ENCODE results near the gene HS3ST5. TPM values are rescaled to one million over a fixed set of nuclear protein-coding genes. Genes with fewer than 3 reads are reported as not detected.

The HS3ST5 gene
- polyA plus RNA-seq, 3 donors = not detected

DNA sequence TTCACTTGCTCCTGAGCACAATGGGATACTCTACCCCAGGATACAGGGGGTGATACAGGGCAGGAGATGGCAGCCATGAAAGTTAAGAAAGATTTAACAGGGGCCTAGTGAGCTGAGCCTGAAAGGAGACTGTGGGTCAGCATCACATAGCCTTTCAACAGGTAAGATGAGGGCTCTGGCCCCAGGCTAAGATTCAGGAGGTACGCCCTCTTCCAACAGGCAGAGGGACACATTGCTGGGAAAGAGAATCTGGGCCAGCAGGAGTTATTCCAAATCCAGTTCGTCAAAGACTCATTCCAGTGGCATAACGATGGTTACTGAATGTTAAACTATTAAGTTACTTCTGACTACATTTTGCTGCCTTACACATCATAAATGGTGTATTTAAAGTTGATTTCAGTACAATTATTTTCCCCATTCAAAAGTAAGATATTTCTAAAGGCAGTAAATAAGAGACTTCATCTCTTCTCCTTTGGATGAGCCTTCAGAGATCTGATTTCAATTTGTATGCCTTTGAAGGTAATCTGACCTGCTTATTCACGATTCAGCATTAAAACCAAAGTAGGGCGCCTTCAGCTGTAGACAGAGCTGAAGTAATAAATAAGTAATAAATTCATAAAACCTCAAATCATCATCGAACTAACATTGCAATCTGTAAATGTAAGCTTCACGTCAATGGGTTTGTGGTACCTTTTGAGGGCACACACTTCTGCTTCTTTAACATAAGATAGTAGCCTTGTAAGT lies 62.4 kb downstream of the HS3ST5 start:
- Histone ChIP-seq H3K4me3 (replicated peaks in 1 of 3; ENCODE audit: low read depth in 2 of 3, low read length in 3 of 3) (no peak overlapping the region), H3K9me3 (replicated peaks in 1 of 2; ENCODE audit: control insufficient read depth in 1 of 2, insufficient read depth in 1 of 2, low read length in 2 of 2) (no peaks in the 10 kb centered on the region), H3K9ac (ENCODE audit: insufficient read depth, low read length, poor library complexity, severe bottlenecking) (no peak overlapping the region), H3K27ac (ENCODE audit: low read depth in 1 of 2, low read length in 2 of 2) (no peak overlapping the region), H3K4me2 (replicated peaks; ENCODE audit: extremely low read depth, low read length, poor library complexity, severe bottlenecking) (no peak overlapping the region), H4K20me1 (ENCODE audit: insufficient read depth, low read length) (no peaks in the 10 kb centered on the region), H3K27me3 (ENCODE audit: control insufficient read depth in 2 of 2, insufficient read depth in 2 of 2, low read length in 2 of 2) (no peaks in the 10 kb centered on the region), H3K36me3 (replicated peaks in 1 of 2; ENCODE audit: control insufficient read depth in 1 of 2, insufficient read depth in 2 of 2, low read length in 2 of 2) (no peaks in the 10 kb centered on the region), H3K79me2 (ENCODE audit: insufficient read depth, low read length) (no peaks in the 10 kb centered on the region), H2AFZ (ENCODE audit: insufficient read depth, low read depth, low read length, poor library complexity, severe bottlenecking) (no peak overlapping the region), H3K4me1 (ENCODE audit: control insufficient read depth in 1 of 2, insufficient read depth in 2 of 2, low read length in 2 of 2) (no peaks in the 10 kb centered on the region)
- Mint-ChIP-seq H3K36me3 (no peaks in the 10 kb centered on the region), H3K4me3 (no peak overlapping the region), H3K4me1 (no peaks in the 10 kb centered on the region), H3K27ac (no peak overlapping the region), H3K27me3 (ENCODE audit: low read depth in 3 of 3) (peaks cover 0 to 3% (median 2%) of the 10 kb centered on the region in 3 donors), H3K9me3 (peaks cover 0 to 1% (median 0%) of the 10 kb centered on the region in 7 donors)
- TF ChIP-seq, protein P1, sequence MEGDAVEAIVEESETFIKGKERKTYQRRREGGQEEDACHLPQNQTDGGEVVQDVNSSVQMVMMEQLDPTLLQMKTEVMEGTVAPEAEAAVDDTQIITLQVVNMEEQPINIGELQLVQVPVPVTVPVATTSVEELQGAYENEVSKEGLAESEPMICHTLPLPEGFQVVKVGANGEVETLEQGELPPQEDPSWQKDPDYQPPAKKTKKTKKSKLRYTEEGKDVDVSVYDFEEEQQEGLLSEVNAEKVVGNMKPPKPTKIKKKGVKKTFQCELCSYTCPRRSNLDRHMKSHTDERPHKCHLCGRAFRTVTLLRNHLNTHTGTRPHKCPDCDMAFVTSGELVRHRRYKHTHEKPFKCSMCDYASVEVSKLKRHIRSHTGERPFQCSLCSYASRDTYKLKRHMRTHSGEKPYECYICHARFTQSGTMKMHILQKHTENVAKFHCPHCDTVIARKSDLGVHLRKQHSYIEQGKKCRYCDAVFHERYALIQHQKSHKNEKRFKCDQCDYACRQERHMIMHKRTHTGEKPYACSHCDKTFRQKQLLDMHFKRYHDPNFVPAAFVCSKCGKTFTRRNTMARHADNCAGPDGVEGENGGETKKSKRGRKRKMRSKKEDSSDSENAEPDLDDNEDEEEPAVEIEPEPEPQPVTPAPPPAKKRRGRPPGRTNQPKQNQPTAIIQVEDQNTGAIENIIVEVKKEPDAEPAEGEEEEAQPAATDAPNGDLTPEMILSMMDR (IDR thresholded peaks at IDR 0.05) = no peak
- intact Hi-C loops (cut with micrococcal nuclease) = no loop called here
- no peak for DNase-seq
- WGBS (ENCODE audit: insufficient coverage) = 100% methylated on average over 1 of the region's 7 CpGs

DNA sequence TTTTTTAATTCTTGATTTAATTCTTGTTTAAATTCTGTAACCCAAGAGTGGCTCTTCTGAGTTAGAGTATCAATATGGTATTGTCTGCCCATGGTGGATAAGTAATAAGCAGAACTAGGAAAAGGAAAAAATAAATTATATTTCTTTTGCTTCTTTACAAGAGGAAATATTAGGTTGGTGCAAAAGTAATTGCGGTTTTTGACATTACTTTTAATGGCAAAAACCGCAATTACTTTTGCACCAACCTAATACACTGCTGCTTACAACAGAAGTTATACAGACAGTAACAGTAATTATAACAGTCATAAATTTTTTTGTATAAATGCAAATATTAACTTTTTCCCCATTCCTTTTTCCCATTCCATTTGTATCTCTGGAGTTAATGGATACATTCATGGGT lies 65.6 kb downstream of the HS3ST5 start:
- no peak overlapping the region for H3K27ac Mint-ChIP-seq
- H3K9me3 ChIP-seq (replicated peaks in 1 of 2; ENCODE audit: control insufficient read depth in 1 of 2, insufficient read depth in 1 of 2, low read length in 2 of 2) = no peaks in the 10 kb centered on the region
- intact Hi-C loops (cut with micrococcal nuclease) = no loop called here
- no peaks in the 10 kb centered on the region for H3K36me3 ChIP-seq (replicated peaks in 1 of 2; ENCODE audit: control insufficient read depth in 1 of 2, insufficient read depth in 2 of 2, low read length in 2 of 2)
- H3K36me3 Mint-ChIP-seq = no peaks in the 10 kb centered on the region
- TF ChIP-seq, protein P1 (IDR thresholded peaks at IDR 0.05) = no peak
- H2AFZ ChIP-seq (ENCODE audit: insufficient read depth, low read depth, low read length, poor library complexity, severe bottlenecking) = no peak overlapping the region
- no peak for DNase-seq
- no peak overlapping the region for H3K4me2 ChIP-seq (replicated peaks; ENCODE audit: extremely low read depth, low read length, poor library complexity, severe bottlenecking)
- WGBS (ENCODE audit: insufficient coverage) = no CpG with 5 or more reads among the region's 2 CpGs
- no peaks in the 10 kb centered on the region for H3K27me3 ChIP-seq (ENCODE audit: control insufficient read depth in 2 of 2, insufficient read depth in 2 of 2, low read length in 2 of 2)
- peaks cover 0 to 3% (median 1%) of the 10 kb centered on the region in 3 donors for H3K27me3 Mint-ChIP-seq (ENCODE audit: low read depth in 3 of 3)
- H3K9me3 Mint-ChIP-seq = peaks cover 0 to 1% (median 0%) of the 10 kb centered on the region in 7 donors
- H3K4me3 Mint-ChIP-seq = no peak overlapping the region
- H3K4me1 ChIP-seq (ENCODE audit: control insufficient read depth in 1 of 2, insufficient read depth in 2 of 2, low read length in 2 of 2) = no peaks in the 10 kb centered on the region
- no peak overlapping the region for H3K9ac ChIP-seq (ENCODE audit: insufficient read depth, low read length, poor library complexity, severe bottlenecking)
- H4K20me1 ChIP-seq (ENCODE audit: insufficient read depth, low read length) = no peaks in the 10 kb centered on the region
- no peak overlapping the region for H3K4me3 ChIP-seq (replicated peaks in 1 of 3; ENCODE audit: low read depth in 2 of 3, low read length in 3 of 3)
- H3K4me1 Mint-ChIP-seq = no peaks in the 10 kb centered on the region
- H3K27ac ChIP-seq (ENCODE audit: low read depth in 1 of 2, low read length in 2 of 2) = no peak overlapping the region
- no peaks in the 10 kb centered on the region for H3K79me2 ChIP-seq (ENCODE audit: insufficient read depth, low read length)
